IMR-90 (cell line): ENCODE results near the gene GADL1. TPM values are rescaled to one million over a fixed set of nuclear protein-coding genes. Genes with fewer than 3 reads are reported as not detected.

ENCODE experiments used
- ATAC-seq: fragments of 200-7000 bp; cut with Tn5 transposase; 2 replicates; pipeline ENCODE4 v1.9.1; 2020; ENCODE audit warnings: low read depth, mild to moderate bottlenecking, moderate library complexity
- BruUV-seq: library from RNA; stranded (reverse); fragments of 400-500 nt; replicated peaks from 2 replicates; lab custom pipeline; 2021; lab: Mats Ljungman, UMichigan
- CTCF ChIA-PET: fragments of 300-600 bp; formaldehyde crosslinking; extraction: SDS; loops from one replicate; lab custom pipeline; 2021; ENCODE audit warnings: antibody characterized with exemption; lab: Yijun Ruan, JAX
- POLR2A ChIA-PET: fragments of 300-600 bp; sonication (Branson Sonifier 250); formaldehyde crosslinking; loops from one replicate; lab custom pipeline; 2022; ENCODE audit warnings: antibody characterized with exemption; ENCODE audit not compliant: unreplicated experiment; lab: Charles Lee
- DNase-seq: peaks from one replicate; pipeline ENCODE4 v3.0.0; 2013
- H2AFZ ChIP-seq: replicated peaks from 2 replicates; pipeline ENCODE3; 2013; ENCODE audit warnings: low read length, mild to moderate bottlenecking; ENCODE audit not compliant: poor library complexity
- H2AK5ac ChIP-seq: 2 replicates; pipeline ENCODE4 v1.6.1; 2013; ENCODE audit warnings: low read depth, low read length, inconsistent platforms
- H2AK9ac ChIP-seq: replicated peaks from 2 replicates; pipeline ENCODE3; 2013; ENCODE audit warnings: mild to moderate bottlenecking, low read depth, low read length, moderate library complexity; ENCODE audit not compliant: poor library complexity
- H2BK120ac ChIP-seq: 2 replicates; pipeline ENCODE4 v1.6.1; 2013; ENCODE audit warnings: low read depth, low read length, inconsistent platforms
- H2BK15ac ChIP-seq: 3 replicates; pipeline ENCODE4 v1.6.1; 2013; ENCODE audit warnings: low read depth, low read length, inconsistent platforms
- H2BK20ac ChIP-seq: 2 replicates; pipeline ENCODE4 v1.6.1; 2013; ENCODE audit warnings: low read depth, mild to moderate bottlenecking, inconsistent platforms, low read length, moderate library complexity
- H2BK5ac ChIP-seq: 2 replicates; pipeline ENCODE4 v1.6.1; 2013; ENCODE audit warnings: mild to moderate bottlenecking, low read depth, low read length, inconsistent platforms; ENCODE audit not compliant: poor library complexity, severe bottlenecking
- H3K14ac ChIP-seq: replicated peaks from 2 replicates; pipeline ENCODE4 v1.6.1; 2013; ENCODE audit warnings: low read depth, low read length, inconsistent platforms
- H3K18ac ChIP-seq: 2 replicates; pipeline ENCODE4 v1.6.1; 2013; ENCODE audit warnings: low read depth, low read length, control low read depth
- H3K23ac ChIP-seq: 2 replicates; pipeline ENCODE4 v1.6.1; 2013; ENCODE audit warnings: low read depth, low read length, inconsistent platforms
- H3K27ac ChIP-seq: 2 replicates; pipeline ENCODE4 v1.5.1; 2013; ENCODE audit warnings: mild to moderate bottlenecking, control low read depth, low read length; ENCODE audit not compliant: insufficient read depth
- H3K27me3 ChIP-seq: 2 replicates; pipeline ENCODE4 v1.6.1; 2013; ENCODE audit warnings: low read length; ENCODE audit not compliant: control insufficient read depth, insufficient read depth
- H3K36me3 ChIP-seq: 2 replicates; pipeline ENCODE4 v1.6.1; 2013; ENCODE audit warnings: low read length, mixed read lengths; ENCODE audit not compliant: control insufficient read depth, insufficient read depth
- H3K4ac ChIP-seq: 2 replicates; pipeline ENCODE4 v1.6.1; 2013; ENCODE audit warnings: low read depth, low read length, inconsistent platforms
- H3K4me1 ChIP-seq: 2 replicates; pipeline ENCODE4 v1.6.1; 2013; ENCODE audit warnings: low read length, mixed read lengths; ENCODE audit not compliant: control insufficient read depth, insufficient read depth
- H3K4me2 ChIP-seq: 2 replicates; pipeline ENCODE4 v1.6.1; 2013; ENCODE audit warnings: low read depth, mild to moderate bottlenecking, control low read depth, low read length, moderate library complexity
- H3K4me3 ChIP-seq: 2 replicates; pipeline ENCODE4 v1.5.1; 2013; ENCODE audit warnings: low read depth, mild to moderate bottlenecking, control low read depth, low read length, moderate library complexity; ENCODE audit not compliant: insufficient read depth
- H3K56ac ChIP-seq: 2 replicates; pipeline ENCODE4 v1.6.1; 2013; ENCODE audit warnings: low read length, inconsistent platforms; ENCODE audit not compliant: insufficient read depth; ENCODE audit errors: extremely low read depth
- H3K79me1 ChIP-seq, 2 experiments: 2 replicates each; pipeline ENCODE4 v1.6.1; 2013; ENCODE audit warnings: low read length in 2 of 2, inconsistent platforms in 1 of 2, low read depth in 1 of 2
- H3K9ac ChIP-seq: 2 replicates; pipeline ENCODE4 v1.6.1; 2013; ENCODE audit warnings: low read depth, low read length, control low read depth
- H3K9me1 ChIP-seq: 2 replicates; pipeline ENCODE4 v1.6.1; 2013; ENCODE audit warnings: low read length, inconsistent platforms; ENCODE audit not compliant: insufficient read depth
- H3K9me3 ChIP-seq: 2 replicates; pipeline ENCODE4 v1.6.1; 2013; ENCODE audit warnings: low read length; ENCODE audit not compliant: control insufficient read depth, insufficient read depth
- H4K20me1 ChIP-seq: 2 replicates; pipeline ENCODE4 v1.6.1; 2013; ENCODE audit warnings: low read length, inconsistent platforms; ENCODE audit not compliant: insufficient read depth
- H4K5ac ChIP-seq: 2 replicates; pipeline ENCODE4 v1.6.1; 2013; ENCODE audit warnings: mild to moderate bottlenecking, low read depth, low read length, control low read depth
- H4K8ac ChIP-seq, 2 experiments: 2 replicates each; pipeline ENCODE4 v1.6.1; 2013; ENCODE audit warnings: low read depth in 2 of 2, low read length in 2 of 2, control low read depth in 1 of 2, inconsistent platforms in 1 of 2
- H4K91ac ChIP-seq: 2 replicates; pipeline ENCODE4 v1.6.1; 2013; ENCODE audit warnings: low read depth, low read length, inconsistent platforms; ENCODE audit not compliant: insufficient read depth
- BHLHE40 ChIP-seq: fragments of 150-350 bp; IDR thresholded peaks from 2 replicates; pipeline ENCODE4 v1.6.1; 2016; ENCODE audit warnings: mild to moderate bottlenecking, low read depth, low read length
- CEBPB ChIP-seq: IDR thresholded peaks from 2 replicates; pipeline ENCODE4 v1.6.1; 2012; ENCODE audit warnings: low read depth, low read length, improper control_type of control experiment
- CHD1 ChIP-seq: IDR thresholded peaks from 2 replicates; pipeline ENCODE4 v1.6.1; 2012; ENCODE audit warnings: low read depth, low read length, improper control_type of control experiment
- FOS ChIP-seq: fragments of 150-350 bp; IDR thresholded peaks from 2 replicates; pipeline ENCODE4 v1.6.1; 2016; ENCODE audit warnings: low read depth, low read length
- MXI1 ChIP-seq: IDR thresholded peaks from 2 replicates; pipeline ENCODE4 v1.6.1; 2012; ENCODE audit warnings: low read depth, mild to moderate bottlenecking, low read length, moderate library complexity, borderline replicate concordance
- NFE2L2 ChIP-seq: fragments of 150-350 bp; IDR thresholded peaks from 2 replicates; pipeline ENCODE4 v1.6.1; 2016; ENCODE audit warnings: low read depth, mild to moderate bottlenecking, low read length
- RAD21 ChIP-seq: IDR thresholded peaks from 2 replicates; pipeline ENCODE4 v1.6.1; 2012; ENCODE audit warnings: low read length, improper control_type of control experiment
- RCOR1 ChIP-seq: IDR thresholded peaks from 2 replicates; pipeline ENCODE4 v1.6.1; 2012; ENCODE audit warnings: mild to moderate bottlenecking, low read length, improper control_type of control experiment; ENCODE audit not compliant: insufficient replicate concordance
- RFX5 ChIP-seq: IDR thresholded peaks from 2 replicates; pipeline ENCODE4 v1.8.0; 2012; ENCODE audit warnings: low read depth, mild to moderate bottlenecking, low read length, moderate library complexity
- WGBS, 2 experiments: methylation state at CpG; one replicate each; pipeline versions ENCODE4 v1.1.5 to v1.1.7; 2013; ENCODE audit warnings: missing lambda C conversion rate in 2 of 2; ENCODE audit not compliant: insufficient read length in 1 of 2; ENCODE audit errors: extremely low coverage in 2 of 2; 5-methylcytosine and 5-hydroxymethylcytosine counted together
- dilution Hi-C: fragments of 300-500 bp; cut with HindIII; formaldehyde crosslinking; loops from one replicate; pipeline ENCODE4 v1.14.3; 2018; ENCODE audit warnings: low sequenced_read_pairs; ENCODE audit not compliant: unreplicated experiment
- in situ Hi-C: fragments of 300-500 bp; cut with MboI; formaldehyde crosslinking; loops from 3 replicates; pipeline ENCODE4 v1.14.3; 2019; ENCODE audit warnings: low sequenced_read_pairs, inconsistent platforms, mixed read lengths
- intact Hi-C: fragments of 100-400 bp; cut with micrococcal nuclease; formaldehyde crosslinking; loops from 2 replicates; pipeline ENCODE4 v1.10.0; 2022
- polyA plus RNA-seq, 3 experiments: library from polyadenylated mRNA; depleted of rRNA; stranded (reverse); fragments of >200 nt; gene quantifications; 2 replicates each; pipeline ENCODE4 v1.2.3, GENCODE V29; 2012; ENCODE audit warnings: low replicate concordance in 1 of 3
- total RNA-seq: library from RNA; depleted of rRNA; stranded (reverse); fragments of >200 nt; gene quantifications from 2 replicates; pipeline ENCODE4 v1.2.3, GENCODE V29; 2012
- TF ChIP-seq, protein P1 (sequence below): fragments of 150-350 bp; IDR thresholded peaks from 2 replicates; pipeline ENCODE4 v1.6.1; 2016; ENCODE audit warnings: low read depth, mild to moderate bottlenecking, low read length, moderate library complexity, borderline replicate concordance

Gene GADL1
- total and polyA plus RNA-seq, 2 of the 4 experiments (the other 2 are of a cell fraction) = not detected

DNA sequence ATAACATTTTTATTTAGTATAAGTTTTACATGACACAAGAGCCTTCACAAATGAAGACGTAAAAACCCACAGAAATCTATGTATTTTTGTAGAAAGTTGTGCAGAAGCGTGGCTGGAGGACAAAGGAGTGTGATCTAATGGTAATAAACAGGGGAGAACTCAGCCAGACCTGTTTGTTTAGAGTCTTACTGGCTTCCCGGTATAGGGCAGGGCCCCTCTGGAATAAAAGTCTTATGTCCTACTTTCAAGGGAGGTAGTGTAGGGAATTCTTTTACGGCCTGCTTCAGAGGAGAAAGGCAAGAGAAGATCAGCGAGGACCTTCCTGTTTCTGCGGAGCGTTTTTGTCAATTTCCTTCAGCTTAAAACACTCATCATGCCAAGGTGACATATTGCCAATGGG is 184.4 kb downstream of the GADL1 start:
- Histone ChIP-seq H2BK120ac (no peak overlapping the region), H3K4ac (no peak overlapping the region), H4K91ac (no peak overlapping the region), H2AK9ac (no peak overlapping the region), H3K4me3 (no peak overlapping the region), H4K20me1 (no peaks in the 10 kb centered on the region), H2BK5ac (no peak overlapping the region), H3K9me1 (no peaks in the 10 kb centered on the region), H3K56ac (no peak overlapping the region), H2BK15ac (no peak overlapping the region), H4K5ac (no peak overlapping the region), H3K9ac (no peak overlapping the region), H3K18ac (no peak overlapping the region), H3K23ac (no peak overlapping the region), H3K27me3 (no peaks in the 10 kb centered on the region), H2AFZ (no peak overlapping the region), H2AK5ac (no peak overlapping the region), H4K8ac (no peak overlapping the region), H3K27ac (no peak overlapping the region), H3K14ac (no peak overlapping the region), H3K4me2 (no peak overlapping the region), H3K79me1 (no peaks in the 10 kb centered on the region), H3K9me3 (no peaks in the 10 kb centered on the region), H2BK20ac (no peak overlapping the region), H3K4me1 (peaks cover 2% of the 10 kb centered on the region), H3K36me3 (no peaks in the 10 kb centered on the region)
- intact Hi-C loops (no loop called here), in situ Hi-C loops (no loop called here), dilution Hi-C loops (no loop called here)
- ATAC-seq = no peak
- DNase-seq = no peak
- BruUV-seq = no TSS peak
- no CpG with 5 or more reads among the region's 7 CpGs for WGBS, 2 experiments
- ChIA-PET POLR2A (no interaction called here), CTCF (no interaction called here)
- TF ChIP-seq NFE2L2 (no peak), FOS (no peak), RFX5 (no peak), CEBPB (no peak), CHD1 (no peak), BHLHE40 (no peak), RCOR1 (no peak), MXI1 (no peak), RAD21 (no peak)
- TF ChIP-seq, protein P1, sequence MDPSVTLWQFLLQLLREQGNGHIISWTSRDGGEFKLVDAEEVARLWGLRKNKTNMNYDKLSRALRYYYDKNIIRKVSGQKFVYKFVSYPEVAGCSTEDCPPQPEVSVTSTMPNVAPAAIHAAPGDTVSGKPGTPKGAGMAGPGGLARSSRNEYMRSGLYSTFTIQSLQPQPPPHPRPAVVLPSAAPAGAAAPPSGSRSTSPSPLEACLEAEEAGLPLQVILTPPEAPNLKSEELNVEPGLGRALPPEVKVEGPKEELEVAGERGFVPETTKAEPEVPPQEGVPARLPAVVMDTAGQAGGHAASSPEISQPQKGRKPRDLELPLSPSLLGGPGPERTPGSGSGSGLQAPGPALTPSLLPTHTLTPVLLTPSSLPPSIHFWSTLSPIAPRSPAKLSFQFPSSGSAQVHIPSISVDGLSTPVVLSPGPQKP = no peak
